Activated naive CD4-positive, alpha-beta T cell treated with Interleukin-2 at 50 U/mL for 16 hours (primary cell): ENCODE results near the gene KRT8.
"Not testable (repeated sequence)": the region's sequence is repeated elsewhere in the genome, so short reads cannot be mapped to it uniquely, and the experiment has no call there.

Experiments
- DNase-seq: peaks from one replicate; pipeline ENCODE4 v3.0.0-alpha.2; 2020

KRT8 gene

DNA sequence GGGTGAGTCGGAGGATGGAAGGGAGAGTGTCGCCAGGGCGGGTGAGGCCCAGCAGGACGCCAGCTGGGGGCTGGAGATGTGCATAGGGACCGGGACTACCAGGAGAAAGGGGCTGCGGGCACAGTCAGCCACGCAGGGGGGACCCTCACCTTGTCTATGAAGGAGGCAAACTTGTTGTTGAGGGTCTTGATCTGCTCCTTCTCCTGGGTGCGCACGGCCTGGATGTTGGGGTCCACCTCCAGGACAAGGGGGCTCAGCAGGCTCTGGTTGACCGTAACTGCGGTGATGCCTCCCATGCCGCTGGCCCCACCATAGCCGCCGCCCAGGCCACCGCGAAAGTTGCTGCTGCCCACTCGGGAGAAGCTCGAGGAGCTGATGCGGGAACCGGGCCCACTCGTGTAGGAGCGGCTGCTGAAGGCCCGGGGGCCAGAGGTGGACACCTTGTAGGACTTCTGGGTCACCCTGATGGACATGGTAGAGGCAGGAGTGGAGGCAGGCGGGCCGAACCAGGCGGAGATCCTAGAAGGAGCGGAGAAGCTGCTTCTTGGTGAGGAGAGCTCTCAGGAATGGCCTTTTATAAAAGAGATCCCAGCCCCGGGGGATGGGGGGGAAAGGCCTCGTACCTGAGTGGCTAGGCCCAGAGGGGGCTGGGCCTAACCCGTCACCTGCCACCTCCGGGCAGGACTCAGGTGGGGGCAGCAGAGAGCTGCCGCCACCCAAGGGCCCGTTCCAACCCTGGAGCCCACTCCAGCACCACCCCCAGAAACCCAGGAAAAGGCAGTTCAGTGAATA, at the start of gene KRT8:
Gene KRT8 (minus strand): TSS at position 568 of the 792 bp plus-strand sequence. CDS start 95 bp downstream, at position 473.
- DNase-seq = not testable (repeated sequence)

DNA sequence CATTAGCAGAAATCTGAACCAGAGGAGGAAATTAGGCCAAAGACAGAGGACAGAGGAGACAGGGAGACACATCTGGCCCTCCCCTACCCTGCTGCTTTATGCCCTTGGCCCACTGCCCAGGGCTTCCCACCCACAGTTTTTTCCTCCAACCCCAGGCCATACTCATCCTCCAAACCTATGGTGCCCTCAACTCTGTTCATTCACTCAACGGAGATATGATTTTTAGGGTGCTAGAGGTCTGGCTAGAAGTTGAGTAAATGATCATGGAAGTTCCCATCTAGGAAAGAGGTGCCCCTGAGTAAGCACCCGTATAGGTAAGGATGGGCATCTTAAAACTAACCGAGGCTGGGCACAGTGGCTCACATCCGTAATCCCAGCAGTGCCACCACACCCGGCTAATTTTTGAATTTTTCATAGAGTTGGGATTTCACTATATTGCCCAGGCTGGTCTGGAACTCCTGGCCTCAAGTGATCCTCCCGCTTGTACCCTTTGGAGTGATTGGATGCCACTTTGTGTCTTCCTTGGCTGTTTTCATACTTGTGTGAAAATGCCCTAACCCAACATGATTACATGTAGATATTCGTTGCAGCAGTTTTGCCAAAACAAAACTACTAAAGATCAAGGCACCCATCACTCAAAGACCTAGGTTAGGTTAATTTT, 48.4 kb upstream of the KRT8 start:
- DNase-seq = no peak

DNA sequence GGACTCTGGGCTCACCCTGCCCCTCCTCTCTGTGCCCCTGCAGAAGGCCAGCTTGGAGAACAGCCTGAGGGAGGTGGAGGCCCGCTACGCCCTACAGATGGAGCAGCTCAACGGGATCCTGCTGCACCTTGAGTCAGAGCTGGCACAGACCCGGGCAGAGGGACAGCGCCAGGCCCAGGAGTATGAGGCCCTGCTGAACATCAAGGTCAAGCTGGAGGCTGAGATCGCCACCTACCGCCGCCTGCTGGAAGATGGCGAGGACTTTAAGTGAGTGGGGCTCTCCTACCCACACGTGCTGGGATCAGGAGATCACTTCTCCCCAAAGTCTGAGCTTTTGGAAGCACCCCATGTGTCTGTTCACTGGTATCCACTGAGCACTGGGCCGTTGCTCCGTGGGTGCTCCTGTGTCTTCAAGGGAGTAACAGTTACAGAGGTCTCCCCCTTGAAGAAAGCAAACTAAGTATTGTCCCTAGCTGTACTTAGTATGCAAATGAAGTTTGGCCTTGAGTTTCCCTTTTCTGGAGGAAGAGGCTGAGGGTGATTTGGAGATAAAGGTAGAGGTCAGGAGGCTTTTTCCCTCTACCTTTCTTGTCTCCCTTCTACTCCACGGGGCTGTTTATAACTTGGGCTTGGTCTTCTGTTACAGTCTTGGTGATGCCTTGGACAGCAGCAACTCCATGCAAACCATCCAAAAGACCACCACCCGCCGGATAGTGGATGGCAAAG, 47.4 kb upstream of the KRT8 start:
- no peak for DNase-seq

DNA sequence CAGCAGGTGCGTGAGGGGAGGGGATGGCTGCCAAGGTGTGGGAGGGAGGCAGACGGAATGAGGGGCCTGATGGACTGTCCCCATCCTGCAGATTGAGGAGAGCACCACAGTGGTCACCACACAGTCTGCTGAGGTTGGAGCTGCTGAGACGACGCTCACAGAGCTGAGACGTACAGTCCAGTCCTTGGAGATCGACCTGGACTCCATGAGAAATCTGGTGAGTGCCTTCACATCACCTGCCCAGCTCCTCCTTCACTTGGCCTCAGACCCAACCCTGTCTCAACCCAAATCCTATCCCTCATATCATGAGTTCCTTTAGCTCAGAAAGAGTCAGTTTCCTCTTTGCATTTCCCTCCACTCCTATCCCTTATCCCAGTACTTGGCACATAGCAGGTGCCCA, 46.8 kb upstream of the KRT8 start:
- DNase-seq = no peak

DNA sequence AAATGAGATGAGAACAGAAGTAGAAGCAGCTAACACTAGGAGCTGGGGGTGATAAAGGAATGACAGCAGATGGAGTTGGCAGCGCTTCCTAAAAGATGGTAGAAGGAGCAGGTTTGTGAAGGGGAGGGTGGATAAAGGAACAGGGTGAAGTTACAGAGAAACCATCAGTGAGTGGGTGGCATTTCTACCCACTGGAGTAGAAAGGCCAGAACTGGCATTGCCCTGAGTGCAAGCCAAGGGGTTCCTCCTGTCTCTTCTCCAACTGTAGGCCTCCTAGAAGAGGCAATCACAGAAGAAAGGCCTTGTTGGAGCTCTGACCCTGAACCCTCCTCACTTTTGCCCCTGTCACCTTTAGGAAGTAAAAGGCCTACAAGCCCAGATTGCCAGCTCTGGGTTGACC, 46.2 kb upstream of the KRT8 start:
- no peak for DNase-seq

DNA sequence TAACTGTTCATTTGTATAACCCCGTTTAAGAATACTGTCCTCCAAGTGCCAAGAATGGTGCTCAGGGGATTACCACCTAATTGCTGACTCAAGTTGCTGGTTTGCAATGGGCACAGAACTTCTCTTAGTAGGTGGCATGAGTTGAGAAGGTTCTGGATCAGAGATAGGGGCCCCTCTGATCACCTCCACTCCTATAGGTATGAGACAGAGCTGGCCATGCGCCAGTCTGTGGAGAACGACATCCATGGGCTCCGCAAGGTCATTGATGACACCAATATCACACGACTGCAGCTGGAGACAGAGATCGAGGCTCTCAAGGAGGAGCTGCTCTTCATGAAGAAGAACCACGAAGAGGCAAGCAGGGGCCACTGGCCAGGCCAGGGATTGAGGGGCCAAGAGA, 45.7 kb upstream of the KRT8 start:
- no peak for DNase-seq

DNA sequence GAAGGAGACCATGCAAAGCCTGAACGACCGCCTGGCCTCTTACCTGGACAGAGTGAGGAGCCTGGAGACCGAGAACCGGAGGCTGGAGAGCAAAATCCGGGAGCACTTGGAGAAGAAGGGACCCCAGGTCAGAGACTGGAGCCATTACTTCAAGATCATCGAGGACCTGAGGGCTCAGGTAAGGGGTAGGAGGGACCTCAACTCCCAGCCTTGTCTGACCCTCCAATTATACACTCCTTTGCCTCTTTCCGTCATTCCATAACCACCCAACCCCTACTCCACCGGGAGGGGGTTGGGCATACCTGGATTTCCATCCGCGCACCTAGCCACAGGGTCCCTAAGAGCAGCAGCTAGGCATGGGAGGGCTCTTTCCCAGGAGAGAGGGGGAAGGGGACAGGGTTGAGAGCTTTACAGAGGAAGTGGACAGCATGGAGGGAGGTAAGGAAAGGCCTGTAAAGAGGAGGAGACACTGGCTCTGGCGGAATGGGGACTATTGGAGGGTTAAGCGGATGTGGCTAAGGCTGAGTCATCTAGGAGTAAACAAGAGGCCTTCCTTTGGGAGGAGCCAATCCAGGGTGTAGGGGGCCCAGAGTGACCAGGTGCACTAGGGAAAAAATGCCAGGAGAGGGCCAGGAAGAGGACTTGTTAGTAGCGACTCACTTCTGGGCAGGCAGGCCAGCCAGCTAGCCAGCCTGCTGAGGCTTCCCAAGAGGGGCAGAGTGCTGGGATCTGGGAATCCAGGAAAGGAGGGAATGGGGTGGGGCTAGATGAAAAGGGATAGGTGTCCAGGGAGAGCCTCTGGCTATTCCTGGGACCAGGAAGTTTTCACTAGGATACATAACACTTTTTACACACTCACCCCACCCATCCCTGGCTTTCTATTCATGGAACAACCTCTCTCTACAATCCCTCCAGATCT, 44.8 kb upstream of the KRT8 start:
- DNase-seq = no peak

DNA sequence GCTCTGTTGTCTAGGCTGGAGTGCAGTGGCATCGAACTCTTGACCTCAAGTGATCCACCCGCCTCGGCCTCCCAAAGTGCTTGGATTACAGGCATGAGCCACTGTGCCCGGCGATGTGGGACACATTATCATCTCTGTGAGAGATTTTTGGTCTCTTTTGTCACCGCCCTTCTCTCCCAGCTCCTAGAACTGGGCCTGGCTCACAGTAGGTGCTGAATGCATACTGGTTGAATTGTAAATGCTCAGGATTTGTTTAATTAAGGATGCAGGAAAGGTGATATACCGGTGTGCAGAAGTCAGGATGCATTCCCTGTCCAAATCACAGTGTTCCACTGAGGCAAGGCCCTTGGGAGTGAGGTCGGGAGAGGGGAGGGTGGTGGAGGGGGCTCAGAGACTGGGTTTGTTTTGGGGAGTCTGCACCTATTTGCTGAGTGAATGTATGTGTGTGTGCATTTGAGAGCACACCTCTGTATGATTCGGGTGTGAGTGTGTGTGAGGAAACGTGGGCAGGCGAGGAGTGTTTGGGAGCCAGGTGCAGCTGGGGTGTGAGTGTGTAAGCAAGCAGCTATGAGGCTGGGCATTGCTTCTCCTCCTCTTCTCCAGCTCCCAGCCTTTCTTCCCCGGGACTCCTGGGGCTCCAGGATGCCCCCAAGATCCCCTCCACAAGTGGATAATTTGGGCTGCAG, 43.0 kb upstream of the KRT8 start:
- DNase-seq = no peak

DNA sequence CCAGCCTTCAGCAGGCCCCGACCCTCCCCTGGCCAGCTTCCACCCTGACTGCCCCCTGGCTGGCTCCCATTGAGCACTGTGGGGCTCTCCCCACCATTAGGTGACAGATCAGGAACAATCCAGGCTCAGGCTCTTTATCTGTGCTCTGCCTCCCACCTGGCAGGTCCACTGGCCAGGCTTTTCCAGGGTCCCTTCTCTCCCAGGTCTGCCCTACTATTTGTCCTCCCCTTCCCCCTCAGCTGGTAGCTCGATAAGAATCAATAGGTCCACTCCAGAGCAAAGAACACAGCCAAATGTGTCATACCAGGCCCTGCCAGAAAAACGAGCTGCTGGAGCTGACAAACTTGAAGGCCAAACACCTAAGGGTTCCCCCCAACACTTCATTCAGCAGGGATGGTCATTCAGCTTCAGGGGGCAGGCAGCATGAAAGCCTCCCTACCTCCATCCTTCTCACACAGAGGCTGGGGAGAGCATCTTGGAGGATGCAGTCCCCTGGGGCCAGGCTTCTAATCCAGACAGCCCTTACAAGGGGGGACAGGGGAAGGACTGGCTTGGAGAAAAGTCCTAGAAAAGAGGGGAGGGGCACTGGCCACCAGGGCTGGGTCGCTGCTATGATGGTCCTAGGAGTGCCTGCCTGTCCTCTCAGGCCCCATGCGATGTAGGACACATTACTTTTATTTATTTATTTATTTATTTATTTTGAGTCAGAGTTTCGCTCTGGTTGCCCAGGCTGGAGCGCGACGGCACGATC, 42.1 kb upstream of the KRT8 start:
- DNase-seq = no peak

DNA sequence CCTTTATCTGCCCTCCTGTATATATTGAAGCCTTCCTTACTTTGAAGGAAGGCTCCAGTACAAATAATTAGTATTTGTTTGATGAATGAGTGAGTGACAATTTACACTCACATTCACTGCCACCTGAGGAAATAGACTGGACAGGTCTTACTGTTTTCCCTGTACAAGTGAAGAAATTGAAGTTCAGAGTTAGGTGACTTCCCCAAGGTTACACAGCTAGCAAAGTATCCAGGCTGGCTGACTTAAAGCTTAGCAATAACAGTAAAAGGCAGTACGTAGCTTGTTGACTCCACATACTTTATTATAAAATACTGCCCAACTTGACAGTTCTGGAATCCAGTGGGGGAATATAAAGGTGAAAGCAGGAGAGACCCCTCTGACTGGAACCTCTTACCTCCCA, 41.5 kb upstream of the KRT8 start:
- DNase-seq = no peak

DNA sequence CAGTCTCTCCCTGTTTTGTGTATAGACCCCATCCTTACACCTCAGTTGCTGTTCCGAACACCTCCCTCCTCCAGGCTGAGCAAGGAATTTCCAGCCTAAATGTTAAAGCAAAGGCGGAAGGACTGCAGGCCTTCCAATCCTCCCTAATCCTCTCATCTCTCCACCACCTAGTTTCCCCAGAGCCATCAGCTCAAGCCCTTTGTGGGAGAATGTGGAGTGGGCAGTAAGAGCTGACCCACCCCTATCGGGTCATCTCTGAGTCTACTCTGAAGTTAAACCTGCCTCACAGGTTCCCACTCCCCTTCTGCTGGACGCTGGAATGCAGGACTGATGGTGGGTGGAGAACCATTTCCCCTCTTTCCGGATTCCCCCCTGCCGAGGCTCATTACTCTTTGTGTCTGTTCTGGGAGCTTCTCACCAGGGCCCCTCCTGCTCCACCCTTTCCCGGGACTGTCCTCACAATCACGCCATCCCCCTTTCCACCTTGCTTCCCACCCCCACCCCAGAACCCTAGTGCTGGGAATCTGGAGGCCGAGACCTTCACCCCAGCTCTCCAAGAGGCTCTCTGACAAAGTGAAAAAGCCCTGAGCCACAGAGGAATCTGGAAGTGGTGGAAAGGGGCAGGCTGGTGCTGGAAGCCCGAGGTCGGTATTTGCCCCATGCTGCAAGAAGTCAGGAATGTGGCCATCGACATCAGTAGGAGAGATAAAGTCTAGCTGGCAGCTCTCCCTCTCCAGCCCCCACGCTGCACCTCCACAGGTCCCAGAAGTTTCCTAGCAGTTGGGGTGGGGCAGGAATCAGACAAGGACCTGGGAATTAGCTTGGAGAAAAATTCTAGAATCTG, 40.7 kb upstream of the KRT8 start:
- DNase-seq = no peak

DNA sequence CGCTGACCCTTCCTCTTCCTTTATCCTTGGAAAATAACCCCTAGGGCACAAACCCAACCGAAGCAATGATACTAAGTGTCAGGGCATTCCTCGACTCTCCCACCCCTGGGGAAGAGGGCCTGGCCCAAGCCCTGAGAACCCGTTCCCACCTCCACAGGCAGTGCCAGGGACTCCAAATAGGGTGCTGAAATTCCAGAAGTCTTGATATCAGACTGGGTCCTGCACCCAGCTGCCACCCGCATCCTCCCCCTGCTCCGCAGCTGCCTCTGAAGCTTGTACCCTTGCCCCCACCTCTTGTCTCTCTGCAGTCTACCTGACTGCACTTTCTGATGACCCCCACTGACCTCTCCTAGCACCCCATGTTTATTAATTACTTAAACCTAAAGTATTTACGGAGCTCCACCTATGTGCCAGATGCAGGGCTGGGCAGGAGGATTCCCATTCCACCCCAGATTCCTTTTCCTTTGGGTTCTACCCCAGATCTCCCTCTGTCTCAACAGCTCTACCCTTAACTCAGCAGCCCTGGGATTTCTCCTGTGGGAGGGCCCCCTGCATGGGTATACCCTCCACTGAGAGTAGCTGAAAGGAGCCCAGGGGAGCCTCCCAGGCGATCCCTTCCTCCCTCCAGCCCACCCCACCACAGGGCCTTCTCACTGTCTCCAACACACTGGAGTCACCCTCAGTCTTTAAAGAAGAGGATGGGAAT, 40.0 kb upstream of the KRT8 start:
- DNase-seq = no peak

DNA sequence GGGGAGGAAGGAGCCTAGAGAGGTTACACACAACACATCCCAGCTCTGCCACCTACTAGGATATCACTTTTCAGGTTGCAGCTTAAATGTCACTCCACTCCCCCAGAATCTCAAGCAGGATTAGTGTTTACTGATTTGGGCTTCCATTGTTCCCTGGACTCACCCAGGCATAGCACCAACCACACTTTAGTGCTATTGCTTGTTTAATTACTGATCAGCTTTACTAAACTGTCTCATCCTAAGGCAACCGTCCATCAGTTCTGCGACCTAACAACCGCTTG, 38.0 kb upstream of the KRT8 start:
- DNase-seq = no peak

DNA sequence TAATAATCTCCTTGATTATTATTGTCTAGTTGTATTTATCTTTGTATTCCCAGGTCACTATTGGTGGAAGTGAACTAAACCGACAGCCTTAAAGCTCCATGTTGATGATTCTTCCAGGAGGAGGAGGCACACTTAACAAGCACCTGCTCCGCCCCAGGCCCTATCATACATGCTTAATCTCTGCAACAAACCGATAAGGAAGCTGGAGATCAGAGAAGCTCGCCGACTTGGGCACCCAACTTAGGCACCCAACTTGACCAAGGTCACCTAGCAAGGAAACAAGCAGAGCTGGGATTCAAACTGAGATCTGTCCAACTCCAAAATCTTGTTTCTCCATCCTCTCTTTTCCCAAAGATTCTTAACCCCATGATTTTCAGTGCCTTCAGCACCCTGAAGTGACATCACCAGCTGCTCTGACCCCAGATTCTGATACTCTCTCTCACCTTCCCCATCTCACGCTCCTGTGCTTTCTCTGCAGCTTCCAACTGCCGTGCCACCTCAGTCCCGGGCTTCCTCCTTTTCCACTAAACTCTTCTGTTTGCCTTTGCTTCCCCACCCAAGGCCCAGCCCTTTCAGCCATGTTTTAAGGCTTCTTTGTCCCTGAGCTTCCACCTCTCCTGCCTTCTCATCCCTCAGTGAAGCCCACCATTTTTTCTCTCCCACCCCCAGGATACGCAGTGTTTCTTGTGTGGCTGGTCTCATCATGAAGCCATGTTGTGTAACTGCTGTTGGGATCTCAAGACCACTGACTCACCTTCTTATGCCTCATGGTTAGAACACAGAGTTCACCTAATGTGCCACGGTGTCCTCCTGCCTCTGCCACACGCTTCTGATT, 37.4 kb upstream of the KRT8 start:
- no peak for DNase-seq

DNA sequence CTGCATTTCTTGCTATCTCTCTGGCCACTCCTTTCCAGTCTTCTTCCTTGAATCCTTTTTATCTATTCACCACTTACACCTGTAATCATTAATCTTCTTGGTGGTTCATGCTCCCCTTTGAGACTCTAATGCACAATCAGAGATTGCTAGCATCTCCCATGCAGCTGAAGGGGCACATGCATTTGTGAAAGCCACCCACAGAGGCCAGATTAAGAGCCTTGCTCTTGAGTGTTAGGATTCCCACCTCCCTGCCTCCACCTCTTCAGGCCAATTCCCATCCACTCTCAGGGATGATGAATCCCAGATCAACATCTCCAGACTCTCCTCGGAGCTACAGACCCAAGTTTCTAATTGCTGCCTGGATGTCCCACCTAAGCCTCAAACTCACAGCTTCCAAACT, 24.7 kb upstream of the KRT8 start:
- DNase-seq = no peak

DNA sequence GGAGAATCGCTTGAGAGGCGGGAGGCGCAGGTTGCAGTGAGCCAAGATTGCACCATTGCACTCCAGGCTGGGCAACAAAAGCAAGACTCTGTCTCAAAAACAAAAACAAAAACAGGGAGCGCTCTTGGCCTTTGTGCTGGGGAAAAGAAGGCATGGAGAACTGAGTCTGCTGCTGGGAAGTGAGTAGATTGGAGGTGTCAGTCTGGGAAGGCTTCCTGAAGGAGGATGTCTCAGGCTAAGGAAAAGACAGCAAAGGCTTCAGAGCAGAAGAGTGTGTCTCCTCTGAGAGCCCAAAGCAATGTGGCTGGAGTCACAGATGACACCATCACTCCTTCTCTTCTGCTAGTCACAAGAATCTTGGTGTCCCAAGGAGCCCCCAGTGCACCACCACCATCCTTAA, 23.1 kb upstream of the KRT8 start:
- DNase-seq = no peak

DNA sequence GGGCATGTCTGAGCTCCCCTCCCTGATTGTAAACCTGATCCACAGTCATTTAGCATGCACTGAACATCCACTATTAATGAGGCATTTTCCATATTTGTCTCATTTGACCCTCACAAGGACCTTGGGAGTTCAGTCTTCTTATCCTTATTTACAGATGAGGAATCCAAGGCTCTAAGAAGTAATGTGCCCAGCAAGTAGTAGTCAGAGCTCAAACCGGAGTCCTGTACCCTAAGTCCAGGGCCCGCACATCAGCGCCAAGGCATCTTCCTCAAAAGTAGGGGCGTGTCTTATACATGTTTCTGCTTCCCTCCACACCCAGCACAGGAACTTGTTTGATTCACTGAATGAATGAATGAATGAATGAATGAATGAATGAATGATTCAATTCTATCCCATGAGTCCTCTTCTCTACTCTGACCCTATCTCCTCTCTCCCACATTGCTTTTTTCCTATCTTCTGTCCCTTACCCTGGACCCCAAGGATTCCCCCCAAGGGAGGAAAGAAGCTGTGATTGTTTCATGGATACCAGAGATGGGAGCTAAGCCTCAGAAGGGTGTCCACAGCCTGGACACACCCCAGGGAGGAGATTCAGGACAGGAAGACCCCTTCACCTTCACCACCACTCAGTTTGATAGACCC, 21.8 kb upstream of the KRT8 start:
- DNase-seq = no peak

DNA sequence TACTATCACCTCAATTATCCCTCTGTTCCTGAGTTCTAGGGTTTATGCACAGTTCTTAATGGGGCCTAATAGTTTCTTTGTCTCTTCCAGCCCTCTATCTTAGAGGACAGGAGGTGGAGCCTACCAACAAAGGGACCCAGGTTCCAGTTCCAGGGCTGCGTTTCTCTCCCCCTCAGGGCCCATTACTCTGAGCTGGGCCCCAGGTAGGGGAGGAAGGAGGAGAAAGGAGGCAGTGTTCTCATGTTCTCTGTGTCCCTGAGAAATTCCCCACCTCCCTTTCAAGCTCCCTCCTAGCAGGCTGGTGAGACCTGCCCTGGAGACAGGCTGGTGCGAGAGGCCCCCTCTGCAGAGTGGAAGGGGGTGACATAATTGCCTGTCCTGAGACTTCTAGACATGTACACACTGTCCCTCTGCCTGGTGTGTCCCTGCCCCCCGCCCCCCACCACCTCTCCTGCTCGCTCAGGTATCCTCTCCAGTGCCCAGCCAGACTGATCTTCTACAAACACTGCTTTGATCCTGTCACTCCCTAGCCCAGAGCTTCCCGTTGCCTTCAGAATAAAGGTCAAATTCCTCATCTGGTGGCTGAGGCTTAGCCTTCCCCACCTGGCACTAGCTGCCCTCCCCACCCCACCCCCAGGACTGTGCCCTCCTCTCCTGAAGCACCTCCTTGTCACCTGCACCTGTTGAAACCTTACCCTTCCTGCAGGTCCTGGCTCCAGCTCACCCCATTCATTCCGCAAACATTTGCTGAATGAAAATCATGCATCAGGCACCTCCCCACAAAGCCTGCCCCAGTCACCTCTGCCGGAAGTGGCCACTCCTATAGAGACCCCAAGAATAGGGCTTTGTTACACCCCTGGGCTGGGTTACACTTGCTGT, 21.1 kb upstream of the KRT8 start:
- no peak for DNase-seq
